ENCODE results near the gene MEGF11.

GRCh38 chr15:65936282-65936681, 317.3 kb downstream of the MEGF11 start:
- TF ChIP-seq CTCF (IDR thresholded peaks at IDR 0.05) (no peak), POLR2A (IDR thresholded peaks at IDR 0.05) (no peak)

Data from breast epithelium (tissue), 3 donors.